ENCODE data around the gene SLC22A31.
"Not testable (repeated sequence)": the region's sequence is repeated elsewhere in the genome, so short reads cannot be mapped to it uniquely, and the experiment has no call there.

Gene SLC22A31

GRCh38 chr16:89191033-89191900 is 9.1 kb downstream of the SLC22A31 start:
- no peak overlapping the region for H3K9ac ChIP-seq (ENCODE audit: low read length)
- H3K79me2 ChIP-seq (ENCODE audit: insufficient read depth, low read length) = no peaks in the 10 kb centered on the region
- no peak overlapping the region for H3K27ac ChIP-seq (ENCODE audit: low read depth, low read length)
- 0 out of 2 replicates have a peak, but pooled peaks cover 3% of the 10 kb centered on the region for H3F3A ChIP-seq (ENCODE audit: insufficient read depth)
- H3K9me3 ChIP-seq (ENCODE audit: insufficient read depth, low read length) = no peaks in the 10 kb centered on the region
- no peak for TF ChIP-seq EZH2phosphoT487 (conservative IDR thresholded peaks at IDR 0.05; ENCODE audit: low read length)
- no peak for TF ChIP-seq CTCF (IDR thresholded peaks at IDR 0.05; ENCODE audit: insufficient read depth, low read length, poor library complexity, severe bottlenecking)
- H2AFZ ChIP-seq (ENCODE audit: low read depth, low read length, severe bottlenecking) = no peak overlapping the region
- H3K9me2 ChIP-seq (replicated peaks; ENCODE audit: insufficient read depth, low read length) = no peaks in the 10 kb centered on the region
- H3K36me3 ChIP-seq (ENCODE audit: low read length) = no peaks in the 10 kb centered on the region
- H3K4me3 ChIP-seq (ENCODE audit: insufficient read depth, low read length, poor library complexity, severe bottlenecking) = no peak overlapping the region
- H3K4me2 ChIP-seq (ENCODE audit: low read depth, low read length, poor library complexity, severe bottlenecking) = no peak overlapping the region
- no peaks in the 10 kb centered on the region for H3K27me3 ChIP-seq (ENCODE audit: low read length)
- H4K20me1 ChIP-seq (ENCODE audit: low read depth, low read length) = no peaks in the 10 kb centered on the region

GRCh38 chr16:89190150-89190958 is 10.0 kb downstream of the SLC22A31 start:
- Histone ChIP-seq H3F3A (ENCODE audit: insufficient read depth) (0 out of 2 replicates have a peak, but pooled peaks cover 3% of the 10 kb centered on the region), H3K27me3 (ENCODE audit: low read length) (no peaks in the 10 kb centered on the region), H3K4me2 (ENCODE audit: low read depth, low read length, poor library complexity, severe bottlenecking) (no peak overlapping the region), H3K9me2 (replicated peaks; ENCODE audit: insufficient read depth, low read length) (no peaks in the 10 kb centered on the region), H4K20me1 (ENCODE audit: low read depth, low read length) (no peaks in the 10 kb centered on the region), H3K79me2 (ENCODE audit: insufficient read depth, low read length) (no peaks in the 10 kb centered on the region), H2AFZ (ENCODE audit: low read depth, low read length, severe bottlenecking) (no peak overlapping the region), H3K9me3 (ENCODE audit: insufficient read depth, low read length) (no peaks in the 10 kb centered on the region), H3K9ac (ENCODE audit: low read length) (no peak overlapping the region), H3K4me3 (ENCODE audit: insufficient read depth, low read length, poor library complexity, severe bottlenecking) (no peak overlapping the region), H3K27ac (ENCODE audit: low read depth, low read length) (no peak overlapping the region), H3K36me3 (ENCODE audit: low read length) (no peaks in the 10 kb centered on the region)
- TF ChIP-seq EZH2phosphoT487 (conservative IDR thresholded peaks at IDR 0.05; ENCODE audit: low read length) (no peak), CTCF (IDR thresholded peaks at IDR 0.05; ENCODE audit: insufficient read depth, low read length, poor library complexity, severe bottlenecking) (no peak)

- Histone ChIP-seq H3K36me3 (ENCODE audit: low read length) (no peaks in the 10 kb centered on the region), H3K27ac (ENCODE audit: low read depth, low read length) (no peak overlapping the region), H3K4me2 (ENCODE audit: low read depth, low read length, poor library complexity, severe bottlenecking) (no peak overlapping the region), H3K9me2 (replicated peaks; ENCODE audit: insufficient read depth, low read length) (no peaks in the 10 kb centered on the region), H3K4me3 (ENCODE audit: insufficient read depth, low read length, poor library complexity, severe bottlenecking) (no peak overlapping the region), H3K9ac (ENCODE audit: low read length) (no peak overlapping the region), H3K27me3 (ENCODE audit: low read length) (no peaks in the 10 kb centered on the region), H2AFZ (ENCODE audit: low read depth, low read length, severe bottlenecking) (no peak overlapping the region), H4K20me1 (ENCODE audit: low read depth, low read length) (no peaks in the 10 kb centered on the region), H3F3A (ENCODE audit: insufficient read depth) (0 out of 2 replicates have a peak, but pooled peaks cover 3% of the 10 kb centered on the region), H3K79me2 (ENCODE audit: insufficient read depth, low read length) (no peaks in the 10 kb centered on the region), H3K9me3 (ENCODE audit: insufficient read depth, low read length) (no peaks in the 10 kb centered on the region)
- TF ChIP-seq EZH2phosphoT487 (conservative IDR thresholded peaks at IDR 0.05; ENCODE audit: low read length) (no peak), CTCF (IDR thresholded peaks at IDR 0.05; ENCODE audit: insufficient read depth, low read length, poor library complexity, severe bottlenecking) (no peak)
These were observed 10.8 kb downstream of the SLC22A31 start for GRCh38 chr16:89189358-89190025.

- not testable (repeated sequence) for H4K20me1 ChIP-seq (ENCODE audit: low read depth, low read length); H2AFZ ChIP-seq (ENCODE audit: low read depth, low read length, severe bottlenecking); H3K4me2 ChIP-seq (ENCODE audit: low read depth, low read length, poor library complexity, severe bottlenecking); H3K36me3 ChIP-seq (ENCODE audit: low read length); H3K9ac ChIP-seq (ENCODE audit: low read length); H3K79me2 ChIP-seq (ENCODE audit: insufficient read depth, low read length); H3K9me3 ChIP-seq (ENCODE audit: insufficient read depth, low read length); H3K4me3 ChIP-seq (ENCODE audit: insufficient read depth, low read length, poor library complexity, severe bottlenecking); H3K27ac ChIP-seq (ENCODE audit: low read depth, low read length); H3K27me3 ChIP-seq (ENCODE audit: low read length); H3K9me2 ChIP-seq (replicated peaks; ENCODE audit: insufficient read depth, low read length); H3F3A ChIP-seq (ENCODE audit: insufficient read depth)
These were observed 11.6 kb downstream of the SLC22A31 start for GRCh38 chr16:89188471-89189357.
